Hepatocyte (in vitro differentiated cells): ENCODE data around the gene STEAP4.
"Not testable (repeated sequence)": the region's sequence is repeated elsewhere in the genome, so short reads cannot be mapped to it uniquely, and the experiment has no call there.

ENCODE experiments used
- EZH2phosphoT487 ChIP-seq: fragments of 200-600 bp; sonication (generic); IDR thresholded peaks from one replicate; pipeline ENCODE4 v1.6.1; 2018; ENCODE audit warnings: antibody characterized with exemption, mild to moderate bottlenecking, low read depth, moderate library complexity; ENCODE audit not compliant: unreplicated experiment, severe bottlenecking
- TF ChIP-seq, protein P1 (sequence below): fragments of 200-600 bp; sonication (generic); IDR thresholded peaks from 2 replicates; pipeline ENCODE4 v1.5.1; 2016; ENCODE audit warnings: antibody characterized with exemption, mild to moderate bottlenecking; ENCODE audit not compliant: poor library complexity

GRCh38 chr7:88264987-88265386, 41.7 kb downstream of the STEAP4 start:
- TF ChIP-seq, protein P1, sequence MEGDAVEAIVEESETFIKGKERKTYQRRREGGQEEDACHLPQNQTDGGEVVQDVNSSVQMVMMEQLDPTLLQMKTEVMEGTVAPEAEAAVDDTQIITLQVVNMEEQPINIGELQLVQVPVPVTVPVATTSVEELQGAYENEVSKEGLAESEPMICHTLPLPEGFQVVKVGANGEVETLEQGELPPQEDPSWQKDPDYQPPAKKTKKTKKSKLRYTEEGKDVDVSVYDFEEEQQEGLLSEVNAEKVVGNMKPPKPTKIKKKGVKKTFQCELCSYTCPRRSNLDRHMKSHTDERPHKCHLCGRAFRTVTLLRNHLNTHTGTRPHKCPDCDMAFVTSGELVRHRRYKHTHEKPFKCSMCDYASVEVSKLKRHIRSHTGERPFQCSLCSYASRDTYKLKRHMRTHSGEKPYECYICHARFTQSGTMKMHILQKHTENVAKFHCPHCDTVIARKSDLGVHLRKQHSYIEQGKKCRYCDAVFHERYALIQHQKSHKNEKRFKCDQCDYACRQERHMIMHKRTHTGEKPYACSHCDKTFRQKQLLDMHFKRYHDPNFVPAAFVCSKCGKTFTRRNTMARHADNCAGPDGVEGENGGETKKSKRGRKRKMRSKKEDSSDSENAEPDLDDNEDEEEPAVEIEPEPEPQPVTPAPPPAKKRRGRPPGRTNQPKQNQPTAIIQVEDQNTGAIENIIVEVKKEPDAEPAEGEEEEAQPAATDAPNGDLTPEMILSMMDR = not testable (repeated sequence)
- not testable (repeated sequence) for TF ChIP-seq EZH2phosphoT487
